Measurements from ENCODE around the gene TP73. TPM values are rescaled to one million over a fixed set of nuclear protein-coding genes. Genes with fewer than 3 reads are reported as not detected.

The TP73 gene
- total RNA-seq, 2 experiments from 2014 or later, result not detected

DNA sequence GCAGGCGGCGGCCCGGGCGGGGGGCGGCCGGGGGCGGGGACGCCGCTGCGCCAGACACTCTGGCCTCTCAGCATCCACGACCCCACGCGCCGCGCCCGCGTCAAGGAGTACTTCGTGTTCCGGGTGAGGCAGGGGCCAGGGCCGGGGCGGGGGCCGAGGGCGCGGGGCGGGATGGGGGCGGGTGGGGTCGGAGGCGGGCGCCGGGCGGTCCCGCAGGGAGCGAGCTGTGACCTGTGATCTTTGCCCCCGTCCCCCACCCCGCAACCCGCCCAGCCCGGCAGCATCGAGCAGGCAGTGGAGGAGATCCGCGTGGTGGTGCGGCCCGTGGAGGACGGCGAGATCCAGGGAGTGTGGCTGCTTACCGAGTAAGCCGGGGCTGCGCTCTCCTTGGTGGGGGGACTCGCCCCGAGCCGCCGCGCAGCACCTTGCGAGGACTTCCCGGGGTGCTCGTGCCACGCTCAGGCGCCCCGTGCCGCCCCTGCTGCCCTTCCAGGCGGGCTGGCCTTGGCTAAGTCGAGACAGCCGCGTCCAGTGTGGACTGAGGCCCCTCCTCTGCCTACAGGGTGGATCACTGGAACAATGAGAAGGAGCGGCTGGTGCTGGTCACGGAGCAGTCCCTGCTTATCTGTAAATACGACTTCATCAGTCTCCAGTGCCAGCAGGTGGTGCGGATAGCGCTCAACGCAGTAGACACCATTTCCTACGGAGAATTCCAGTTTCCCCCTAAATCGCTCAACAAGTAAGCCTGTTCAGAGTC, 27.0 kb upstream of the TP73 start:
- Histone ChIP-seq H3K27ac (ENCODE audit: low read depth in 1 of 2, low read length in 2 of 2) (peak overlapping the region in 1 of 2 donors; percentile 2), H3K9me3 (ENCODE audit: control insufficient read depth in 1 of 2, insufficient read depth in 1 of 2, low read length in 2 of 2) (no peaks in the 10 kb centered on the region), H3K36me3 (ENCODE audit: insufficient read depth, low read length) (peaks cover 39% of the 10 kb centered on the region), H3K4me1 (ENCODE audit: insufficient read depth, low read length) (peaks cover 35% of the 10 kb centered on the region), H3K27me3 (ENCODE audit: control insufficient read depth in 1 of 2, insufficient read depth in 2 of 2, low read length in 2 of 2) (no peaks in the 10 kb centered on the region), H3K4me3 (ENCODE audit: low read length) (peak overlapping the region; percentile 93)
- Mint-ChIP-seq H3K36me3 (ENCODE audit: low read depth) (peaks cover 44% of the 10 kb centered on the region), H3K27ac (peak overlapping the region; percentile 98), H3K27me3 (no peaks in the 10 kb centered on the region), H3K4me3 (peak overlapping the region; percentile 96), H3K4me1 (ENCODE audit: low read depth) (peaks cover 45% of the 10 kb centered on the region), H3K9me3 (no peaks in the 10 kb centered on the region)
- ChIA-PET POLR2A (interaction anchor here (1.5 kb wide), 1 partner anchor 24 kb away, joined by 4 read pairs; no protein-coding TSS in a partner anchor), CTCF (interaction anchor here (1.2 to 1.3 kb wide), 2 partner anchors 25 to 93 kb away, joined by 3 read pairs; partner anchors contain the start of gene WRAP73)
- intact Hi-C loops (cut with DNase I, micrococcal nuclease), result loop anchor here in 1 of 2 experiments (2.0 to 10.0 kb wide), 2 partner anchors 171 to 279 kb away; partner anchors contain the start of genes C1orf174 and LRRC47
- TF ChIP-seq, protein P1, sequence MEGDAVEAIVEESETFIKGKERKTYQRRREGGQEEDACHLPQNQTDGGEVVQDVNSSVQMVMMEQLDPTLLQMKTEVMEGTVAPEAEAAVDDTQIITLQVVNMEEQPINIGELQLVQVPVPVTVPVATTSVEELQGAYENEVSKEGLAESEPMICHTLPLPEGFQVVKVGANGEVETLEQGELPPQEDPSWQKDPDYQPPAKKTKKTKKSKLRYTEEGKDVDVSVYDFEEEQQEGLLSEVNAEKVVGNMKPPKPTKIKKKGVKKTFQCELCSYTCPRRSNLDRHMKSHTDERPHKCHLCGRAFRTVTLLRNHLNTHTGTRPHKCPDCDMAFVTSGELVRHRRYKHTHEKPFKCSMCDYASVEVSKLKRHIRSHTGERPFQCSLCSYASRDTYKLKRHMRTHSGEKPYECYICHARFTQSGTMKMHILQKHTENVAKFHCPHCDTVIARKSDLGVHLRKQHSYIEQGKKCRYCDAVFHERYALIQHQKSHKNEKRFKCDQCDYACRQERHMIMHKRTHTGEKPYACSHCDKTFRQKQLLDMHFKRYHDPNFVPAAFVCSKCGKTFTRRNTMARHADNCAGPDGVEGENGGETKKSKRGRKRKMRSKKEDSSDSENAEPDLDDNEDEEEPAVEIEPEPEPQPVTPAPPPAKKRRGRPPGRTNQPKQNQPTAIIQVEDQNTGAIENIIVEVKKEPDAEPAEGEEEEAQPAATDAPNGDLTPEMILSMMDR (IDR thresholded peaks at IDR 0.05), result no peak
- ATAC-seq (ENCODE audit: poor library complexity) (peak; percentile 13), DNase-seq (peak in 4 of 14 experiments; percentile 31 to 70 (median 48))

DNA sequence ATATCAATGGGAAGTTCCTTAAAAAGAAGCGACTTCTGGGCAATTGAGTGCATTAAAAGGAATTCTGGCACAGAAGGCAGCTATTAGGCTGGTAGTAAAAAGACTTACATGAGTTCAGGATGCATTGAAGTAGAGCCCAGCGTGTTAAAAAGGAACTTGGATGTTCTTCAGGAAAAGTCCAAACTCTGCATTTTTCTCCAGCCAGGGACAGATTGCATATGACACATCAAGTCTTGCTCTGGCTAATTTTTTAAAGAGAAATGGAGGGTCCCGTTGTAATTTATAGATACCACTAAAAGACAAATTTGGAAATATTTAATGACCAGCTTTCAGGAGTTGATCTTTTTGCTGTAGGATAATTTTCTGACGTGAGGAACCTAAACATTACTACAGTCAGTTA, 26.3 kb upstream of the TP73 start:
- Histone ChIP-seq H3K4me1 (ENCODE audit: insufficient read depth, low read length) (peaks cover 33% of the 10 kb centered on the region), H3K27me3 (ENCODE audit: control insufficient read depth in 1 of 2, insufficient read depth in 2 of 2, low read length in 2 of 2) (no peaks in the 10 kb centered on the region), H3K9me3 (ENCODE audit: control insufficient read depth in 1 of 2, insufficient read depth in 1 of 2, low read length in 2 of 2) (no peaks in the 10 kb centered on the region), H3K27ac (ENCODE audit: low read depth in 1 of 2, low read length in 2 of 2) (no peak overlapping the region), H3K4me3 (ENCODE audit: low read length) (no peak overlapping the region), H3K36me3 (ENCODE audit: insufficient read depth, low read length) (peaks cover 42% of the 10 kb centered on the region)
- DNase-seq (no peak), ATAC-seq (ENCODE audit: poor library complexity) (no peak)
- intact Hi-C loops (cut with DNase I, micrococcal nuclease), result loop anchor here in 1 of 2 experiments (10.0 kb wide), 1 partner anchor 279 kb away; the partner anchor contains the start of gene C1orf174
- TF ChIP-seq, protein P1 (IDR thresholded peaks at IDR 0.05), result no peak
- H3K4me3 Mint-ChIP-seq, result peak overlapping the region; percentile 86
- POLR2A ChIA-PET, result interaction anchor here (1.5 kb wide), 1 partner anchor 23 kb away, joined by 4 read pairs; no protein-coding TSS in a partner anchor
- peaks cover 46% of the 10 kb centered on the region for H3K36me3 Mint-ChIP-seq (ENCODE audit: low read depth)
- H3K27ac Mint-ChIP-seq, result peak overlapping the region; percentile 98
- CTCF ChIA-PET, result interaction anchor here (1.2 to 1.3 kb wide), 2 partner anchors 24 to 93 kb away, joined by 3 read pairs; partner anchors contain the start of gene WRAP73
- peaks cover 38% of the 10 kb centered on the region for H3K4me1 Mint-ChIP-seq (ENCODE audit: low read depth)
- no peaks in the 10 kb centered on the region for H3K27me3 Mint-ChIP-seq
- H3K9me3 Mint-ChIP-seq, result no peaks in the 10 kb centered on the region

DNA sequence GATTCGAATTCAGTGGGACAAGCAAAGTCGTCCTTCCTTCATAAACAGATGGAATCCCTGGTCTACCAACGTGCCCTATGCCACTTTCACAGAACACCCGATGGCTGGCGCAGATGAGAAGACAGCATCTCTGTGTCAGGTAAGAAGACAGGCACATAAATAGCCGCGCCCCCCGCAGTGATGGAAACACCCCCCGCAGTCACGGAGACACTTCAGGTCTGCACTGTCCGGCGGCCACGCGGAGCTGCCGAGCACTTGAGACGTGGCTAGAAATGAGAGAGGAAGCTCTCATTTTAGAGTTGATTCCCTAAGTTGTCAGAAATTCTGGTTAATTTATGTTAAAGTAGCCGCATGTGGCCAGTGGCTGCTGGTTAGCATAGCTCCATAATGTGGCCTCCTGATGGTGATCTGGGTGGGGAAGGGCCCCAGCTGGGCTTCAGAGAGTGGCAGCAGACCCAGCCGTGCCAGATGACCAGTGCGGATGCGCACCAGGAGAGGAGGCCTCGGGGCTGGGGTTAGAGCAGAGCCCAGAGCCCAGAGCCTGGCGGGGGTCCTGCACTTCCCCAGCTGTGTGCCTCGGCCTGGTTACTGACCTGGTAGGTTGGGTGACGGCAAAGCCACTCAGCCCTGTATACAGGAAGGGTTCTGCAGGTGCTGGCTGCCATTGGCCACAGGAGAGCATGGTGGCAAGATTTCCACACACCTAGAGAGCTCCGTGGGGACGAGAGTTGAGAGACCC, 24.6 kb upstream of the TP73 start:
- H3K4me1 ChIP-seq (ENCODE audit: insufficient read depth, low read length), result peaks cover 28% of the 10 kb centered on the region
- no peak overlapping the region for H3K27ac ChIP-seq (ENCODE audit: low read depth in 1 of 2, low read length in 2 of 2)
- TF ChIP-seq, protein P1 (IDR thresholded peaks at IDR 0.05), result no peak
- Mint-ChIP-seq H3K4me3 (no peak overlapping the region), H3K27me3 (no peaks in the 10 kb centered on the region), H3K27ac (peak overlapping the region; percentile 47), H3K36me3 (ENCODE audit: low read depth) (peaks cover 46% of the 10 kb centered on the region), H3K4me1 (ENCODE audit: low read depth) (peaks cover 32% of the 10 kb centered on the region), H3K9me3 (no peaks in the 10 kb centered on the region)
- no peak for DNase-seq
- ATAC-seq (ENCODE audit: poor library complexity), result no peak
- intact Hi-C loops (cut with DNase I, micrococcal nuclease), result loop anchor here in 1 of 2 experiments (10.0 kb wide), 1 partner anchor 277 kb away; the partner anchor contains the start of gene C1orf174
- ChIA-PET POLR2A (interaction anchor here (0.6 kb wide), 1 partner anchor 96 kb away, joined by 3 read pairs; no protein-coding TSS in a partner anchor), CTCF (no interaction called here)
- no peak overlapping the region for H3K4me3 ChIP-seq (ENCODE audit: low read length)
- H3K27me3 ChIP-seq (ENCODE audit: control insufficient read depth in 1 of 2, insufficient read depth in 2 of 2, low read length in 2 of 2), result no peaks in the 10 kb centered on the region
- H3K9me3 ChIP-seq (ENCODE audit: control insufficient read depth in 1 of 2, insufficient read depth in 1 of 2, low read length in 2 of 2), result no peaks in the 10 kb centered on the region
- H3K36me3 ChIP-seq (ENCODE audit: insufficient read depth, low read length), result peaks cover 52% of the 10 kb centered on the region
